GM23338 (cell line): ENCODE data around the gene BTBD9. TPM values are rescaled to one million over a fixed set of nuclear protein-coding genes. Genes with fewer than 3 reads are reported as not detected.

ENCODE experiments used
- ATAC-seq: fragments of 200-7000 bp; cut with Tn5 transposase; 3 replicates; pipeline ENCODE4 v1.9.1; 2020
- DNase-seq: peaks from one replicate; pipeline ENCODE4 v3.0.0-alpha.2; 2015; ENCODE audit warnings: low spot score
- H2AFZ ChIP-seq: fragments of 200-600 bp; sonication (generic); 2 replicates; pipeline ENCODE4 v1.8.0; 2016; ENCODE audit warnings: antibody characterized with exemption, mild to moderate bottlenecking, moderate library complexity
- H3F3A ChIP-seq: fragments of 200-600 bp; sonication (generic); replicated peaks from 2 replicates; pipeline ENCODE4 v1.8.0; 2017; ENCODE audit warnings: antibody characterized with exemption, mixed run types, low read depth
- H3K27ac ChIP-seq: fragments of 200-600 bp; sonication (generic); 2 replicates; pipeline ENCODE4 v1.6.1; 2016; ENCODE audit warnings: low read depth
- H3K27me3 ChIP-seq: fragments of 200-600 bp; sonication (generic); 2 replicates; pipeline ENCODE4 v1.8.0; 2016; ENCODE audit warnings: mild to moderate bottlenecking, mixed run types, moderate library complexity; ENCODE audit not compliant: insufficient read depth
- H3K36me3 ChIP-seq: fragments of 200-600 bp; sonication (generic); 2 replicates; pipeline ENCODE4 v1.8.0; 2016; ENCODE audit warnings: mild to moderate bottlenecking; ENCODE audit not compliant: insufficient read depth
- H3K4me1 ChIP-seq: fragments of 200-600 bp; sonication (generic); 2 replicates; pipeline ENCODE4 v1.8.0; 2016; ENCODE audit warnings: mild to moderate bottlenecking, moderate library complexity; ENCODE audit not compliant: insufficient read depth
- H3K4me2 ChIP-seq: fragments of 200-600 bp; sonication (generic); 2 replicates; pipeline ENCODE4 v1.7.1; 2017; ENCODE audit warnings: mixed run types
- H3K4me3 ChIP-seq: fragments of 200-600 bp; sonication (generic); 2 replicates; pipeline ENCODE4 v1.6.1; 2016; ENCODE audit warnings: mixed run types
- H3K79me2 ChIP-seq: fragments of 200-600 bp; sonication (generic); replicated peaks from 2 replicates; pipeline ENCODE4 v1.8.0; 2017; ENCODE audit warnings: mild to moderate bottlenecking; ENCODE audit not compliant: insufficient read depth
- H3K9me2 ChIP-seq: fragments of 200-600 bp; sonication (generic); 2 replicates; pipeline ENCODE4 v1.8.0; 2017; ENCODE audit not compliant: insufficient read depth
- H4K20me1 ChIP-seq: fragments of 200-600 bp; sonication (generic); replicated peaks from 2 replicates; pipeline ENCODE4 v1.8.0; 2017; ENCODE audit warnings: mild to moderate bottlenecking; ENCODE audit not compliant: insufficient read depth
- H3K27ac Mint-ChIP-seq: 2 replicates; pipeline ENCODE4 v1.8.0; 2020; ENCODE audit warnings: inconsistent platforms, mild to moderate bottlenecking, moderate library complexity, mixed read lengths
- H3K27me3 Mint-ChIP-seq: 3 replicates; pipeline ENCODE4 v1.8.0; 2022; ENCODE audit warnings: low read depth, mild to moderate bottlenecking, moderate library complexity, mixed read lengths, inconsistent platforms; ENCODE audit not compliant: insufficient read depth, poor library complexity
- H3K36me3 Mint-ChIP-seq: 3 replicates; pipeline ENCODE4 v1.8.0; 2021; ENCODE audit warnings: low read depth, mild to moderate bottlenecking, inconsistent platforms, moderate library complexity, mixed read lengths
- H3K4me1 Mint-ChIP-seq: 3 replicates; pipeline ENCODE4 v1.8.0; 2020; ENCODE audit warnings: mild to moderate bottlenecking, inconsistent platforms, mixed read lengths
- H3K4me3 Mint-ChIP-seq: 3 replicates; pipeline ENCODE4 v1.8.0; 2021; ENCODE audit warnings: moderate library complexity, mild to moderate bottlenecking, inconsistent platforms, mixed read lengths
- H3K9me3 Mint-ChIP-seq: 3 replicates; pipeline ENCODE4 v1.8.0; 2020; ENCODE audit warnings: moderate library complexity, mild to moderate bottlenecking, inconsistent platforms, mixed read lengths
- EZH2 ChIP-seq: fragments of 200-600 bp; sonication (generic); IDR thresholded peaks from one replicate; pipeline ENCODE4 v1.8.0; 2017; ENCODE audit warnings: antibody characterized with exemption, mild to moderate bottlenecking, low read depth; ENCODE audit not compliant: unreplicated experiment
- EZH2phosphoT487 ChIP-seq: fragments of 200-600 bp; sonication (generic); IDR thresholded peaks from one replicate; pipeline ENCODE4 v1.8.1; 2018; ENCODE audit warnings: antibody characterized with exemption; ENCODE audit not compliant: unreplicated experiment
- JUNB ChIP-seq: IDR thresholded peaks from one replicate; pipeline ENCODE4 v1.6.1; 2016; ENCODE audit warnings: antibody characterized with exemption; ENCODE audit not compliant: unreplicated experiment
- NANOG ChIP-seq: IDR thresholded peaks from 2 replicates; pipeline ENCODE4 v1.6.1; 2016; ENCODE audit warnings: antibody characterized with exemption, borderline replicate concordance
- POLR2AphosphoS5 ChIP-seq: IDR thresholded peaks from 2 replicates; pipeline ENCODE4 v1.6.1; 2016; ENCODE audit warnings: antibody characterized with exemption, low read depth
- ZNF462 ChIP-seq: fragments of 250-450 bp; sonication (Bioruptor Pico); IDR thresholded peaks from 2 replicates; pipeline ENCODE4 v1.5.0; 2020; ENCODE audit warnings: mild to moderate bottlenecking, moderate library complexity
- polyA plus RNA-seq: library from polyadenylated mRNA; unstranded; fragments of >200 nt; fragmentation: Nextera tagmentation; extraction: Ambion mirVana; gene quantifications from 2 replicates; pipeline ENCODE4 v1.2.1, GENCODE V29; 2016
- total RNA-seq: library from RNA; depleted of rRNA; stranded (reverse); fragments of >200 nt; shearing (Covaris generic); gene quantifications from 2 replicates; pipeline ENCODE4 v1.2.3, GENCODE V29; 2014
- TF ChIP-seq, protein P1 (sequence below), 2 experiments: fragments of 200-600 bp in 1 of 2; sonication (generic) in 1 of 2; conservative IDR thresholded peaks; 2 replicates each; pipeline versions ENCODE4 v1.5.1 to v1.6.1; 2016 to 2017; ENCODE audit warnings: antibody characterized with exemption in 2 of 2, low read depth in 2 of 2, mild to moderate bottlenecking in 2 of 2, moderate library complexity in 1 of 2
- TF ChIP-seq, protein P2 (sequence below): IDR thresholded peaks from one replicate; pipeline ENCODE4 v1.6.1; 2018; ENCODE audit warnings: antibody characterized with exemption; ENCODE audit not compliant: unreplicated experiment

Gene BTBD9
- total and polyA plus RNA-seq, 2 experiments from 2014 or later, result 4.2 to 5.3 TPM

GRCh38 chr6:38244869-38245268 lies 394.9 kb downstream of the BTBD9 start (continued):
- TF ChIP-seq, protein P1, sequence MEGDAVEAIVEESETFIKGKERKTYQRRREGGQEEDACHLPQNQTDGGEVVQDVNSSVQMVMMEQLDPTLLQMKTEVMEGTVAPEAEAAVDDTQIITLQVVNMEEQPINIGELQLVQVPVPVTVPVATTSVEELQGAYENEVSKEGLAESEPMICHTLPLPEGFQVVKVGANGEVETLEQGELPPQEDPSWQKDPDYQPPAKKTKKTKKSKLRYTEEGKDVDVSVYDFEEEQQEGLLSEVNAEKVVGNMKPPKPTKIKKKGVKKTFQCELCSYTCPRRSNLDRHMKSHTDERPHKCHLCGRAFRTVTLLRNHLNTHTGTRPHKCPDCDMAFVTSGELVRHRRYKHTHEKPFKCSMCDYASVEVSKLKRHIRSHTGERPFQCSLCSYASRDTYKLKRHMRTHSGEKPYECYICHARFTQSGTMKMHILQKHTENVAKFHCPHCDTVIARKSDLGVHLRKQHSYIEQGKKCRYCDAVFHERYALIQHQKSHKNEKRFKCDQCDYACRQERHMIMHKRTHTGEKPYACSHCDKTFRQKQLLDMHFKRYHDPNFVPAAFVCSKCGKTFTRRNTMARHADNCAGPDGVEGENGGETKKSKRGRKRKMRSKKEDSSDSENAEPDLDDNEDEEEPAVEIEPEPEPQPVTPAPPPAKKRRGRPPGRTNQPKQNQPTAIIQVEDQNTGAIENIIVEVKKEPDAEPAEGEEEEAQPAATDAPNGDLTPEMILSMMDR (conservative IDR thresholded peaks at IDR 0.05; ENCODE audit: low read depth in 2 of 2), result no peak
- TF ChIP-seq, protein P2, sequence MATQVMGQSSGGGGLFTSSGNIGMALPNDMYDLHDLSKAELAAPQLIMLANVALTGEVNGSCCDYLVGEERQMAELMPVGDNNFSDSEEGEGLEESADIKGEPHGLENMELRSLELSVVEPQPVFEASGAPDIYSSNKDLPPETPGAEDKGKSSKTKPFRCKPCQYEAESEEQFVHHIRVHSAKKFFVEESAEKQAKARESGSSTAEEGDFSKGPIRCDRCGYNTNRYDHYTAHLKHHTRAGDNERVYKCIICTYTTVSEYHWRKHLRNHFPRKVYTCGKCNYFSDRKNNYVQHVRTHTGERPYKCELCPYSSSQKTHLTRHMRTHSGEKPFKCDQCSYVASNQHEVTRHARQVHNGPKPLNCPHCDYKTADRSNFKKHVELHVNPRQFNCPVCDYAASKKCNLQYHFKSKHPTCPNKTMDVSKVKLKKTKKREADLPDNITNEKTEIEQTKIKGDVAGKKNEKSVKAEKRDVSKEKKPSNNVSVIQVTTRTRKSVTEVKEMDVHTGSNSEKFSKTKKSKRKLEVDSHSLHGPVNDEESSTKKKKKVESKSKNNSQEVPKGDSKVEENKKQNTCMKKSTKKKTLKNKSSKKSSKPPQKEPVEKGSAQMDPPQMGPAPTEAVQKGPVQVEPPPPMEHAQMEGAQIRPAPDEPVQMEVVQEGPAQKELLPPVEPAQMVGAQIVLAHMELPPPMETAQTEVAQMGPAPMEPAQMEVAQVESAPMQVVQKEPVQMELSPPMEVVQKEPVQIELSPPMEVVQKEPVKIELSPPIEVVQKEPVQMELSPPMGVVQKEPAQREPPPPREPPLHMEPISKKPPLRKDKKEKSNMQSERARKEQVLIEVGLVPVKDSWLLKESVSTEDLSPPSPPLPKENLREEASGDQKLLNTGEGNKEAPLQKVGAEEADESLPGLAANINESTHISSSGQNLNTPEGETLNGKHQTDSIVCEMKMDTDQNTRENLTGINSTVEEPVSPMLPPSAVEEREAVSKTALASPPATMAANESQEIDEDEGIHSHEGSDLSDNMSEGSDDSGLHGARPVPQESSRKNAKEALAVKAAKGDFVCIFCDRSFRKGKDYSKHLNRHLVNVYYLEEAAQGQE, result no peak
- TF ChIP-seq JUNB (no peak), NANOG (no peak), EZH2 (no peak)

- no peaks in the 10 kb centered on the region for H3K9me2 ChIP-seq
- no peaks in the 10 kb centered on the region for H3F3A ChIP-seq
- H3K27ac ChIP-seq, result no peak overlapping the region
- Mint-ChIP-seq H3K27ac (no peak overlapping the region), H3K4me3 (no peak overlapping the region), H3K27me3 (peaks cover 3% of the 10 kb centered on the region), H3K4me1 (peaks cover 25% of the 10 kb centered on the region), H3K9me3 (no peaks in the 10 kb centered on the region), H3K36me3 (no peaks in the 10 kb centered on the region)
- no peaks in the 10 kb centered on the region for H3K36me3 ChIP-seq
- no peak for DNase-seq
- H3K27me3 ChIP-seq, result no peaks in the 10 kb centered on the region
- H3K79me2 ChIP-seq, result no peaks in the 10 kb centered on the region
- no peak overlapping the region for H2AFZ ChIP-seq
- H3K4me1 ChIP-seq, result peaks cover 20% of the 10 kb centered on the region
- ATAC-seq, result no peak
- H3K4me2 ChIP-seq, result no peak overlapping the region
- H4K20me1 ChIP-seq, result no peaks in the 10 kb centered on the region
- no peak overlapping the region for H3K4me3 ChIP-seq
- TF ChIP-seq EZH2, result no peak
- no peak for TF ChIP-seq EZH2phosphoT487
- no peak for TF ChIP-seq ZNF462 (CRISPR knock-in tag)
- no peak for TF ChIP-seq POLR2AphosphoS5
- TF ChIP-seq, protein P2, result no peak
These were observed 398.4 kb downstream of the BTBD9 start for GRCh38 chr6:38241200-38241871.
